HG03521 (cell line): Measurements from ENCODE around the gene THAP11.

ENCODE experiments used
- ATAC-seq: cut with Tn5 transposase; IDR thresholded peaks from one replicate; pipeline ENCODE4 v1.9.1; 2021; ENCODE audit warnings: mild to moderate bottlenecking, moderate library complexity; ENCODE audit not compliant: unreplicated experiment

Gene THAP11

DNA sequence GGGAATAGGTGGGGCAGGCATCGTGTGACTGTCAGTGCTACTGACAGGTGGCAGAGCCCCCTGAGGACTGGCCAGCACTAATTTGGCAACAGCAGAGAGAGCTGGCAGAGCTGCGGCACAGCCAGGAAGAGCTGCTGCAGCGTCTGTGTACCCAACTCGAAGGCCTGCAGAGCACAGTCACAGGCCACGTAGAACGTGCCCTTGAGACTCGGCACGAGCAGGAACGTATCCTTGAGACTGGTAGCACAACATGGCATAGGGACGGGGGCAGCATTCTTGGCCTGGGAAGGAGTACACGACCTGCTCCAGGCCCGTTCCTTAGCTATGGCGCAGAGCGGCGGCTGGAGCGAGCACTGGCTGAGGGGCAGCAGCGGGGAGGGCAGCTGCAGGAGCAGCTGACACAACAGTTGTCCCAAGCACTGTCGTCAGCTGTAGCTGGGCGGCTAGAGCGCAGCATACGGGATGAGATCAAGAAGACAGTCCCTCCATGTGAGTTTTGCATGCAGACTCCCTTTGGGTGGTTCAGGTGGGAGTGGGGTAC, 39.6 kb downstream of the THAP11 start:
- no peak for ATAC-seq

DNA sequence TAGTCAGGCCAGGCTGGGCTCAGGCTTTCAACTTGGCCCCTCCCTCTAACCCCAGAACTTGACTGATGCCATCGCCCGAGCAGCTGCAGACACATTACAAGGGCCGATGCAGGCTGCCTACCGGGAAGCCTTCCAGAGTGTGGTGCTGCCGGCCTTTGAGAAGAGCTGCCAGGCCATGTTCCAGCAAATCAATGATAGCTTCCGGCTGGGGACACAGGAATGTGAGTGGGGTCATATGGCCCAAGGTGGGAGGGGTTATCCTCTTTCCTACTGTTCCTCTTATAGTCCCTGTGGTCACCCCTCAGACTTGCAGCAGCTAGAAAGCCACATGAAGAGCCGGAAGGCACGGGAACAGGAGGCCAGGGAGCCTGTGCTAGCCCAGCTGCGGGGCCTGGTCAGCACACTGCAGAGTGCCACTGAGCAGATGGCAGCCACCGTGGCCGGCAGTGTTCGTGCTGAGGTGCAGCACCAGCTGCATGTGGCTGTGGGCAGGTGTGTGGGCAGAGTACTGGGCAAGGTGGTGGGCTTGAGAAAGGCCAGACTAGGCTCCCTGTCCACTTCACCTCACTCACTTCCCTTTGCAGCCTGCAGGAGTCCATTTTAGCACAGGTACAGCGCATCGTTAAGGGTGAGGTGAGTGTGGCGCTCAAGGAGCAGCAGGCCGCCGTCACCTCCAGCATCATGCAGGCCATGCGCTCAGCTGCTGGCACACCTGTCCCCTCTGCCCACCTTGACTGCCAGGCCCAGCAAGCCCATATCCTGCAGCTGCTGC, 40.4 kb downstream of the THAP11 start:
- ATAC-seq = no peak

DNA sequence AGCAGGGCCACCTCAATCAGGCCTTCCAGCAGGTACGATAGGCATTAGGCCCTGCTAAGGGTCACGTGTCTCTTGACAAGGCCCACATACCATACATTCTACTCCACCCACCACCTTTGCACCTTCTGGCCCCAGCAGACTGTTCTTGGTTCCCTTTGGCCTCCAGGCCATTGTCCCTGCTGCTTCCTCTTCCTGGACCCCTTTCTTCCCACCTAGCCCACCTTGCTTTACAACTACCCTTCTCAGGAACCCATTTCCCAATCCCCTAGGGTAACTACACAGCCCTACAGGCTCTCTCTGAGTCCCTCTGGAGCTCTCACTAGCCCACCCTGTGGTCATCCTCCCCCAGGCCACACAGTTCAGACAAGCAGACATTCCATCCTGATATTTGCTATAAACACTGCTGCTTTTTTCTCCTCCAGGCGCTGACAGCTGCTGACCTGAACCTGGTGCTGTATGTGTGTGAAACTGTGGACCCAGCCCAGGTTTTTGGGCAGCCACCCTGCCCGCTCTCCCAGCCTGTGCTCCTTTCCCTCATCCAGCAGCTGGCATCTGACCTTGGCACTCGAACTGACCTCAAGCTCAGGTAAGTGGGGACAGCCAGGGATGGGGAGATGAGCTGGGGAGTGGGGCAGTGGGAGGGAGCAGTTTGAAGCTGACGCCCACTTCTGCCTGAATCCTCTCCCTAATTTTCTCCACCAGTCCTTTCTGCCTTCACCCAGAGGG, 41.2 kb downstream of the THAP11 start:
- no peak for ATAC-seq

DNA sequence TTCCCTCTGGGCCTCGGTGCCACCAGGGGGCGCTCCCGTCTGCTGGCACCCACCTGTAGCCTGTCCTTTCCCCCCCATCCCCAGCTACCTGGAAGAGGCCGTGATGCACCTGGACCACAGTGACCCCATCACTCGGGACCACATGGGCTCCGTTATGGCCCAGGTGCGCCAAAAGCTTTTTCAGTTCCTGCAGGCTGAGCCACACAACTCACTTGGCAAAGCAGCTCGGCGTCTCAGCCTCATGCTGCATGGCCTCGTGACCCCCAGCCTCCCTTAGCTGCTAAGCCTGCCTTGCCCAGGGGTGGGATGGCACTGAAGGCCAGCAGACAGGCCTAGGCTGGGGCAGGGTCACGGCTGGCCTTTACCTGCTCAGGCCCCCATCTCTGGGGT, 41.7 kb downstream of the THAP11 start:
- no peak for ATAC-seq

DNA sequence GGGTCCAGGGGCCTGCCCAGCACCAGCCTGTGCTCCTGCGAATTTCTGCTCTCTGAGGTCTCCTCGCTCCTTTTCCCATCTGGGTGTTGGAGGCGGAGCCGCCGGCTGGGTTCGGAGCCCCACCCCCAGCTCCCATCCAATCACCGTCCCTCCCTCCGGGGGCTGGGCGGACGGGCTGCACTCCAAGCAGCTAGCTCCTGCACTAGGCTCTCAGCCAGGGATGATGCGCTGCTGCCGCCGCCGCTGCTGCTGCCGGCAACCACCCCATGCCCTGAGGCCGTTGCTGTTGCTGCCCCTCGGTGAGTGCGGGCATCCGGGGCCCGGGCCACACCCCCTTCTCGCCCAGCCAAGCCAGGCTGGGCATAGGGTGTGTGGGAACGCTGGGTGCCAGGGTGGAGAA, 42.6 kb downstream of the THAP11 start, which contains the start of gene NRN1L:
Gene NRN1L, plus strand, starts transcription at position 202 of the 400 bp plus-strand sequence. Its CDS starts 19 bp downstream, at position 221.
- ATAC-seq = no peak

DNA sequence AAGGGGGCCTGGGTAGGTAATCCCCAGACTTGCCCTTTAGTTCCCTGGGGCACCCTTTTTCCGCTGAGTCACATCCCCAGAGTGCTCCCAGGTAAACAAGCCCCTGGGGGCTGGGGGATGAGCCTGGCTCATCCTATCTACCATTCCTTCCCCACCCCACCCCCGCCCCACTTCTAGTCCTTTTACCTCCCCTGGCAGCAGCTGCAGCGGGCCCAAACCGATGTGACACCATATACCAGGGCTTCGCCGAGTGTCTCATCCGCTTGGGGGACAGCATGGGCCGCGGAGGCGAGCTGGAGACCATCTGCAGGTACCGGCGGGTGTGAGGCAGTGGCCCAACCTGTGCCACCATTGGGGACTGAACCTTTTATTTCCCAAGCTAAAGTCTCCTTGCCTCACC, 43.4 kb downstream of the THAP11 start:
- no peak for ATAC-seq

DNA sequence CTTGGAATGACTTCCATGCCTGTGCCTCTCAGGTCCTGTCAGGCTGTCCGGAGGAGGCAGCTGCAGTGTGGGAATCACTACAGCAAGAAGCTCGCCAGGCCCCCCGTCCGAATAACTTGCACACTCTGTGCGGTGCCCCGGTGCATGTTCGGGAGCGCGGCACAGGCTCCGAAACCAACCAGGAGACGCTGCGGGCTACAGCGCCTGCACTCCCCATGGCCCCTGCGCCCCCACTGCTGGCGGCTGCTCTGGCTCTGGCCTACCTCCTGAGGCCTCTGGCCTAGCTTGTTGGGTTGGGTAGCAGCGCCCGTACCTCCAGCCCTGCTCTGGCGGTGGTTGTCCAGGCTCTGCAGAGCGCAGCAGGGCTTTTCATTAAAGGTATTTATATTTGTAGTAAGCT, 43.9 kb downstream of the THAP11 start:
- no peak for ATAC-seq

DNA sequence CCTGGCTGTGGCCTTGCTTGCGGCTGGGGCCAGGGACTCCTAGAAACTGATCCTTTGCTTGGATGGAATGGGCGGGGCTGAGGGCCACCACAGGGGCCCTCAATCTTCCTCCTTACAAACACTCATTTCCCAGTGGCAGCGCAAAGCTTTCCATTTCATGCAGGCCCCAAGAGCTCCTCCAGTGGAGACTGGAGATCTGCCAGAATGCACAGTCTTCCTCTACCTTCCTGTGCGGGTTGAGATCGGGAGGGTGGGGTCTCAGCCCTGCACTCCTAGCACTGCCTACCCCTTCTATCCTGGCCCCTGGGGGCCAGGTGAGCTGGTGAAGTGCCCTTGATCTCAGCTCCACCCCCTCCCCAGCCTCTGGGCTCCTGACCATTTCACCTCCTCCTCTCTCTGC, 44.3 kb downstream of the THAP11 start:
- ATAC-seq = no peak

DNA sequence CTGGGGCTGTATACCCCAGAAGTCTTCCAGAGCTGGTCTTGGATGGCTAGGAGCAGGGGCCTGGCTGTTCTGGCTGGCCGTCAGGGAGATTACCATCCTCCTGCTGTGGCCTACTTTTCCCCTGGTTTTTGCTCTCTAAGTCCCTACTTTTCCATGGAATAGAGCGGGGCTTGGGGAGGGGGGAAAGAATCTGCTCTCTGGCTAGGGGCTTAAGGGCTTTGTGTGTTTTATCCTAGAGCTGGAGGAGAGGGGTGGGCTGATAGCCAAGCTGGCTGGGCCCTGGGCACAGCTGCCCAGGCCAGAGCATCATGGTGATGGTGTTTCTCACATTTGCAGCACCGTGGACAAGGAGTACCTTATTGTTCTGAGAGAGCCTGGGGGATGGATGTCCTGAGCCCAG, 46.2 kb downstream of the THAP11 start:
- ATAC-seq = no peak

DNA sequence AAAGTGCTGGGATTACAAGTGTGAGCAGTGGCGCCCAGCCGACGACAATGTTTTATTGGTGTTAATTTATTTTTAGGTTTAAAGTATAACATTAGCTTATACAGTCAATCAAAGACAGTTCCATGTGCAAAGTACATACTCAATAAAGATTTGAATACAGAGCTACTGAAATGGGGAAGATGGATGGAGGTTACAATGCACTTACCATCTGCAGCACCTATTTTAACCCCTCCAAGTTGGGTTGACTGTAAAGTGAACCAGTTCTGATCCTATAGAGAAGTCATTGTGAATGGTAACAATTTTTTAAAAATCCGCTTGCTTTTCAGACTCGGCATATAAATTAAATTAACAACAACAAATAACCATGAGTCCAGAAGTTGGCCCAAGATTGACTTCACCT, 50.3 kb downstream of the THAP11 start:
- ATAC-seq = no peak

DNA sequence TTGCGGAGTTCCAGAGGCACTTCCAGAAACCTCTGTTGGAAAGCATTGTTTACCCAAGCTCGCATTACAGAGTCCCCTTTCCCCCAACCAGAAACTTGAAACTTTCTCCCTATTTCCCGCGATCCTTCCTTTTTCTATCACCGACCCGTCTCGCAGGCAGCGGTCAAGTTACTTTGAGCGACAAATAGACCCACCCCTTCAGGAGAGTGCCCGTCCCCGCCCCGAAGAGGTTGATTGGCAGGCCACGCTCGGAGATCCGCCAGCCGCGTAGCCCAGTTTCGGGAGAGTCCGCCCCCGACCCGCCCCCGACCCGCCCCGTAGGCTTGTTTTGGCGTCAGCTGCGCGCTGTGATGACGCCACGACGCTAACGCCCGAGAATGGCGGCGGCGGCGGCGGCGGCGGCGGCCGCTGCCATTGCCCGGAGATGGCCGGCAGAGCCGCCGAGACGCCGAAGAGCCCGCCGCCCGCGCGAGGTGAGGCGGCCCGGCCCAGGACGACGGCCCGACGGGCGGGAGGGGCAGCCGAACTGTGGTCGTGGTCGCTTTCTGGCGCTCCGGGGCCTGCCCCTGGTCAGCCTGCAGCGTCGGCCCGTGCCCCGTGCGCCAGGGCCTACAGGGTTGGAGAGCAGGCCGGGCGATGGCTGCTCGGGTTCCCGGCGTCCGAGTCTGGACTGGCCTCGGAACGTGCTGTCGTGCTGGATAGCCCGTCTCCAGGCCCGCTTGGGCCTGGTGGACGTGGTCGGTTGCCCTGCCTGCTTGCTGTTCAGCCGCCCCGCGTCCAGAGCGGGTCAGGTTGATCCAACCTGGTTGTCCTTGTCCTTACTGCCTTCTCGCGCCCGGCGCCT, 51.0 kb downstream of the THAP11 start, which contains the start of gene PSKH1:
Gene PSKH1, plus strand, starts transcription at position 356 of the 844 bp plus-strand sequence. CDS start 15,496 bp downstream, outside the sequence.
- peak; percentile 92 for ATAC-seq
